Activated naive CD4-positive, alpha-beta T cell treated with anti-CD3 and anti-CD28 coated beads, Interleukin-2, amount 10 ng/mL, durations not matched to agents 7 days and 5 days (primary cell): Measurements from ENCODE around the gene WDFY4.

Source experiments
- CTCF ChIA-PET: fragments of 350-600 bp; sonication (Branson Sonifier 250); formaldehyde crosslinking; loops from one replicate; lab custom pipeline; 2021; ENCODE audit warnings: antibody characterized with exemption; lab: Charles Lee
- DNase-seq: peaks from one replicate; pipeline ENCODE4 v3.0.0-alpha.2; 2020
- H3K27ac Mint-ChIP-seq: one replicate; pipeline ENCODE4 v1.8.0; 2021; ENCODE audit warnings: mild to moderate bottlenecking, moderate library complexity, mixed read lengths
- H3K27me3 Mint-ChIP-seq: one replicate; pipeline ENCODE4 v1.8.0; 2021; ENCODE audit warnings: mild to moderate bottlenecking, mixed read lengths
- H3K36me3 Mint-ChIP-seq: one replicate; pipeline ENCODE4 v1.8.0; 2021; ENCODE audit warnings: mixed read lengths
- H3K4me1 Mint-ChIP-seq: one replicate; pipeline ENCODE4 v1.8.0; 2021; ENCODE audit warnings: mixed read lengths
- H3K4me3 Mint-ChIP-seq: one replicate; pipeline ENCODE4 v1.8.0; 2021; ENCODE audit warnings: mild to moderate bottlenecking, moderate library complexity, mixed read lengths
- H3K9me3 Mint-ChIP-seq: one replicate; pipeline ENCODE4 v1.8.0; 2021; ENCODE audit warnings: mixed read lengths

WDFY4 gene

GRCh38 chr10:48833674-48834073, 149.0 kb downstream of the WDFY4 start:
- peaks cover 14% of the 10 kb centered on the region for H3K27me3 Mint-ChIP-seq
- H3K9me3 Mint-ChIP-seq, result peaks cover 3% of the 10 kb centered on the region
- no peaks in the 10 kb centered on the region for H3K4me1 Mint-ChIP-seq
- no peaks in the 10 kb centered on the region for H3K36me3 Mint-ChIP-seq
- no peak overlapping the region for H3K4me3 Mint-ChIP-seq
- H3K27ac Mint-ChIP-seq, result no peak overlapping the region
- DNase-seq, result no peak
- CTCF ChIA-PET, result no interaction called here

- CTCF ChIA-PET, result no interaction called here
- H3K9me3 Mint-ChIP-seq, result peaks cover 3% of the 10 kb centered on the region
- peaks cover 14% of the 10 kb centered on the region for H3K27me3 Mint-ChIP-seq
- H3K27ac Mint-ChIP-seq, result no peak overlapping the region
- H3K36me3 Mint-ChIP-seq, result no peaks in the 10 kb centered on the region
- H3K4me1 Mint-ChIP-seq, result no peaks in the 10 kb centered on the region
- H3K4me3 Mint-ChIP-seq, result no peak overlapping the region
- no peak for DNase-seq
Observed at GRCh38 chr10:48834189-48834965, 149.7 kb downstream of the WDFY4 start.

- Mint-ChIP-seq H3K4me1 (no peaks in the 10 kb centered on the region), H3K36me3 (no peaks in the 10 kb centered on the region), H3K4me3 (no peak overlapping the region), H3K9me3 (peaks cover 3% of the 10 kb centered on the region), H3K27me3 (peaks cover 10% of the 10 kb centered on the region), H3K27ac (no peak overlapping the region)
- DNase-seq, result no peak
- CTCF ChIA-PET, result no interaction called here
Observed at GRCh38 chr10:48835781-48836180, 151.1 kb downstream of the WDFY4 start.

- CTCF ChIA-PET, result no interaction called here
- H3K27ac Mint-ChIP-seq, result no peak overlapping the region
- H3K4me3 Mint-ChIP-seq, result no peak overlapping the region
- no peak for DNase-seq
- peaks cover 10% of the 10 kb centered on the region for H3K27me3 Mint-ChIP-seq
- H3K36me3 Mint-ChIP-seq, result no peaks in the 10 kb centered on the region
- peaks cover 3% of the 10 kb centered on the region for H3K9me3 Mint-ChIP-seq
- H3K4me1 Mint-ChIP-seq, result no peaks in the 10 kb centered on the region
Observed at GRCh38 chr10:48836605-48837004, 151.9 kb downstream of the WDFY4 start.

GRCh38 chr10:48838834-48839233, 154.2 kb downstream of the WDFY4 start:
- H3K4me3 Mint-ChIP-seq, result no peak overlapping the region
- CTCF ChIA-PET, result no interaction called here
- no peak overlapping the region for H3K27ac Mint-ChIP-seq
- DNase-seq, result no peak
- no peaks in the 10 kb centered on the region for H3K36me3 Mint-ChIP-seq
- H3K4me1 Mint-ChIP-seq, result no peaks in the 10 kb centered on the region
- no peaks in the 10 kb centered on the region for H3K9me3 Mint-ChIP-seq
- peaks cover 6% of the 10 kb centered on the region for H3K27me3 Mint-ChIP-seq

- CTCF ChIA-PET, result no interaction called here
- Mint-ChIP-seq H3K4me1 (no peaks in the 10 kb centered on the region), H3K27ac (no peak overlapping the region), H3K4me3 (no peak overlapping the region), H3K9me3 (no peaks in the 10 kb centered on the region), H3K27me3 (peaks cover 11% of the 10 kb centered on the region), H3K36me3 (no peaks in the 10 kb centered on the region)
- DNase-seq, result no peak
Observed at GRCh38 chr10:48839809-48840679, 155.4 kb downstream of the WDFY4 start.

- Mint-ChIP-seq H3K9me3 (no peaks in the 10 kb centered on the region), H3K27me3 (peaks cover 8% of the 10 kb centered on the region), H3K36me3 (no peaks in the 10 kb centered on the region), H3K27ac (no peak overlapping the region), H3K4me1 (no peaks in the 10 kb centered on the region), H3K4me3 (no peak overlapping the region)
- CTCF ChIA-PET, result interaction anchor here (1.0 kb wide), 1 partner anchor 186 kb away, joined by 3 read pairs; no protein-coding TSS in a partner anchor
- no peak for DNase-seq
Observed at GRCh38 chr10:48842231-48842630, 157.6 kb downstream of the WDFY4 start.

GRCh38 chr10:48843198-48843597, 158.5 kb downstream of the WDFY4 start:
- H3K4me3 Mint-ChIP-seq, result no peak overlapping the region
- no peaks in the 10 kb centered on the region for H3K4me1 Mint-ChIP-seq
- no peaks in the 10 kb centered on the region for H3K36me3 Mint-ChIP-seq
- peaks cover 5% of the 10 kb centered on the region for H3K27me3 Mint-ChIP-seq
- no peak for DNase-seq
- H3K9me3 Mint-ChIP-seq, result no peaks in the 10 kb centered on the region
- H3K27ac Mint-ChIP-seq, result no peak overlapping the region
- CTCF ChIA-PET, result no interaction called here

- H3K9me3 Mint-ChIP-seq, result no peaks in the 10 kb centered on the region
- H3K27me3 Mint-ChIP-seq, result peaks cover 11% of the 10 kb centered on the region
- CTCF ChIA-PET, result no interaction called here
Observed at GRCh38 chr10:48844616-48845015, 159.9 kb downstream of the WDFY4 start.

GRCh38 chr10:48845512-48845911, 160.8 kb downstream of the WDFY4 start:
- Mint-ChIP-seq H3K4me3 (no peak overlapping the region), H3K4me1 (no peaks in the 10 kb centered on the region), H3K27ac (no peak overlapping the region), H3K9me3 (no peaks in the 10 kb centered on the region), H3K36me3 (no peaks in the 10 kb centered on the region), H3K27me3 (peaks cover 11% of the 10 kb centered on the region)
- DNase-seq, result no peak
- CTCF ChIA-PET, result no interaction called here

More at GRCh38 chr10:48844616-48845015, 159.9 kb downstream of the WDFY4 start:
- Mint-ChIP-seq H3K4me3 (no peak overlapping the region), H3K4me1 (no peaks in the 10 kb centered on the region), H3K27ac (no peak overlapping the region), H3K36me3 (no peaks in the 10 kb centered on the region)
- DNase-seq, result no peak

- Mint-ChIP-seq H3K36me3 (no peaks in the 10 kb centered on the region), H3K27me3 (peaks cover 11% of the 10 kb centered on the region), H3K9me3 (no peaks in the 10 kb centered on the region), H3K4me1 (no peaks in the 10 kb centered on the region), H3K27ac (no peak overlapping the region), H3K4me3 (no peak overlapping the region)
- no peak for DNase-seq
- CTCF ChIA-PET, result no interaction called here
Observed at GRCh38 chr10:48847691-48848090, 163.0 kb downstream of the WDFY4 start.

- CTCF ChIA-PET, result no interaction called here
- H3K4me1 Mint-ChIP-seq, result peaks cover 6% of the 10 kb centered on the region
- peaks cover 4% of the 10 kb centered on the region for H3K27me3 Mint-ChIP-seq
- H3K27ac Mint-ChIP-seq, result no peak overlapping the region
- no peaks in the 10 kb centered on the region for H3K9me3 Mint-ChIP-seq
- H3K36me3 Mint-ChIP-seq, result no peaks in the 10 kb centered on the region
- H3K4me3 Mint-ChIP-seq, result no peak overlapping the region
- no peak for DNase-seq
Observed at GRCh38 chr10:48856855-48857254, 172.2 kb downstream of the WDFY4 start.

- H3K27ac Mint-ChIP-seq, result peak overlapping the region; percentile 33
- CTCF ChIA-PET, result no interaction called here
Observed at GRCh38 chr10:48872234-48872633, 187.6 kb downstream of the WDFY4 start.

GRCh38 chr10:48878091-48878490, 193.4 kb downstream of the WDFY4 start:
- H3K36me3 Mint-ChIP-seq, result no peaks in the 10 kb centered on the region
- CTCF ChIA-PET, result no interaction called here
- no peak overlapping the region for H3K27ac Mint-ChIP-seq
- H3K4me3 Mint-ChIP-seq, result no peak overlapping the region
- H3K9me3 Mint-ChIP-seq, result no peaks in the 10 kb centered on the region
- DNase-seq, result no peak
- H3K27me3 Mint-ChIP-seq, result peaks cover 5% of the 10 kb centered on the region
- H3K4me1 Mint-ChIP-seq, result no peaks in the 10 kb centered on the region

More at GRCh38 chr10:48872234-48872633, 187.6 kb downstream of the WDFY4 start:
- no peaks in the 10 kb centered on the region for H3K36me3 Mint-ChIP-seq
- no peaks in the 10 kb centered on the region for H3K4me1 Mint-ChIP-seq
- DNase-seq, result no peak
- H3K9me3 Mint-ChIP-seq, result no peaks in the 10 kb centered on the region
- H3K4me3 Mint-ChIP-seq, result no peak overlapping the region
- H3K27me3 Mint-ChIP-seq, result peaks cover 5% of the 10 kb centered on the region

- Mint-ChIP-seq H3K4me1 (no peaks in the 10 kb centered on the region), H3K27me3 (no peaks in the 10 kb centered on the region), H3K36me3 (no peaks in the 10 kb centered on the region), H3K4me3 (no peak overlapping the region), H3K9me3 (no peaks in the 10 kb centered on the region), H3K27ac (no peak overlapping the region)
- CTCF ChIA-PET, result no interaction called here
- DNase-seq, result no peak
Observed at GRCh38 chr10:48879451-48879850, 194.8 kb downstream of the WDFY4 start.
